ENCODE results near the gene TRMT11. TPM values are rescaled to one million over a fixed set of nuclear protein-coding genes. Genes with fewer than 3 reads are reported as not detected.

Gene TRMT11
- total and polyA plus RNA-seq, 9 of the 15 experiments (the other 6 are each of a cell fraction or from before 2014, with no cell fraction given): 38.8 to 88.0 (median 59.8) TPM

GRCh38 chr6:125954735-125955339 is 31.5 kb upstream of the TRMT11 start (continued):
- TF ChIP-seq STAT6 (CRISPR knock-in tag; IDR thresholded peaks at IDR 0.05) (no peak), FOXP4 (CRISPR knock-in tag; IDR thresholded peaks at IDR 0.05; ENCODE audit: borderline replicate concordance) (no peak), ATF6 (CRISPR knock-in tag; IDR thresholded peaks at IDR 0.05) (no peak), PCBP1 (IDR thresholded peaks at IDR 0.05; ENCODE audit: low read depth, low read length, poor library complexity, severe bottlenecking) (no peak), PBX2 (CRISPR knock-in tag; IDR thresholded peaks at IDR 0.05; ENCODE audit: low read depth) (no peak), PBX2 (tag; conservative IDR thresholded peaks at IDR 0.05; ENCODE audit: low read depth) (0 out of 2 replicates have a peak, but pooled peaks have one; percentile 39), ZBTB12 (CRISPR knock-in tag; IDR thresholded peaks at IDR 0.05) (no peak), FOXJ3 (CRISPR knock-in tag; IDR thresholded peaks at IDR 0.05) (no peak), DMBX1 (CRISPR knock-in tag; IDR thresholded peaks at IDR 0.05; ENCODE audit: borderline replicate concordance) (no peak), ZNF584 (CRISPR knock-in tag; IDR thresholded peaks at IDR 0.05; ENCODE audit: low read depth) (no peak), MYNN (IDR thresholded peaks at IDR 0.05) (no peak), MYNN (CRISPR knock-in tag; IDR thresholded peaks at IDR 0.05) (no peak)

Measured in K562 (cell line).